NCI-H345 treated with DMSO at 0.1 percent for 48 hours (cell line): ENCODE measurements around the gene GRK4.

ENCODE experiments used
- DNase-seq: peaks from one replicate; lab custom pipeline; 2025; ENCODE audit not compliant: unreplicated experiment; lab: John Stamatoyannopoulos, UW

Gene GRK4

GRCh38 chr4:3010998-3011397 lies 47.6 kb downstream of the GRK4 start:
- DNase-seq, result no peak

DNA sequence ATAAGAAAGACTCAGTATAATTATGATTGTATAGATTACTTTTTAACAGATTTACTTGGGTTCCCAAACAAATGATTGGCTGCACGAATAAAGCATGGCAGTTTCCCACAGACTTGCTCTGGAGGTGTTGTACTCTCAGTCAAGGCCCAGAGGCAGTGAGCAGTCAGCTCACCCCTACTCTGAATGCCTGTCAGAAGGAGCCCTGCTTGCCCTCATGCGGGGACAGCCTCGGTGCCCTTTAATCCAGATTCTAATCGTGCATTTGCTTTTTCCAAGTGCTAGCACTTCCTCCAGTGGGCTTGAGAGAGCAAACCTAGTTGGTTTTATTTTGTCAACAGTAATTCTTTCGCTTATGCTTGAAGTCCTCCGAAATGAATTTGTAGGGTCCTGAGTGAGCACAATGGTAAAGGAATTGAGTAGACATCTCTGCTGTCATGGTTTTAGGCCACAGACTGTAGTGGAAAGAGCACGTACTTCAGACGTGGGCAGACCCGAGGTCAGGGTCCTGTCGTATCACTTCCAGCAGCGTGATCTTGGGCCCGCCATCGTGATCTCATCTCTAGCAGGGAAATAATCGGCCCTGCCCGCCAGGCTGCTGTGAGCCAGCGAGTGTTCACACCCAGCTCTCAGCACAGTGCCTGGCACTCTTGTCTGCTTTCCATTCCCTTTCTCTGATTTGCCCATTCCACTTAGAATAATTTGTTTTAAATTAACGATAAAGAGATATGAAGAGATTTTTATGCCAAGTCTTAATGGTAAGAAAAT lies 48.3 kb downstream of the GRK4 start:
- DNase-seq, result no peak

- DNase-seq, result no peak
Measured at GRCh38 chr4:3013323-3013722, 50.0 kb downstream of the GRK4 start.

- DNase-seq, result no peak
Measured at GRCh38 chr4:3013839-3014350, 50.5 kb downstream of the GRK4 start.

- DNase-seq, result no peak
Measured at GRCh38 chr4:3016961-3017360, 53.6 kb downstream of the GRK4 start.

DNA sequence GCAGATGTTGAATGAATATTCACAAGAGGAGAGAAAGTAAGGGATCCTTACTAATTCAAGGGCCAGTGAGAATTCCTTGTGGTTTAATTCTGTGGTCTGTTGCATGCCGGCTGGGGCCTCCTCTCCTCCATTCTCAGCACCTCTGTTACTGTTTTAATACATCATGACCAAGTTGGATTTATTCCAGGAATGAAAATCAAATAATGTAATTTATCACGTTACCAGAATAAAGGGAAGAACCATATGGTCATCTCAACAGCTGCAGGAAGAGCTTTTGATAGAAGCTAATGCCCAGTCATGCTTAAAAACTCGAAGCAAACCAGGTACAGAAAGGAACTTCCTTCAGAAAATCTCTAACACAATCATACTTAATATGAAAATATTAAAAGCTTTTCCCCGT lies 54.1 kb downstream of the GRK4 start:
- no peak for DNase-seq

DNA sequence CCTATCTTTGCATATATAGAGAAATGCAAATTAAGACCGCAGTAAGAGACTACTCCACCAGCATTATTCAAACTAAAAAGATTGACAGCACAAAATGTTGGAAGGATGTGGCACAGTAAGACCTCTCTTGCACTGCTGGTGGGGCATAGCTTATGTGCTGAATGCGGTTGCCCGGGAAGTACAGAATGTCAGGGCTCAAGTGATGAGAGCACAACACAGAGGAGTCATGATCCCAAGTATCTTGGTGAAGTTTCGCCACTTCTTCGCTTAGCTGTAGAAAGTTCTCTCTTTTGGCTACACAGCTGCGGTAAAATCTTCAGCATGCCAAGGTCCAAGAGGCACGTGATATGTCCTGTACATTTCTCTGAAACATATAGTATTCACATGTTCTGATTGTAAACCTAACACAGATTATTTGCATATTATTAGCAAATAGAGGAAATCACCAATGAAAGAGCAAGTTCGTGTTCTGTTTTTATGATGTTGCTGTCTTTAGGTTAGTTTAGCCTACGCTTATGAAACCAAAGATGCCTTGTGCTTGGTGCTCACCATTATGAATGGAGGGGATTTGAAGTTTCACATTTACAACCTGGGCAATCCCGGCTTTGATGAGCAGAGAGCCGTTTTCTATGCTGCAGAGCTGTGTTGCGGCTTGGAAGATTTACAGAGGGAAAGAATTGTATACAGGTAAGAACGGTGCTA lies 55.9 kb downstream of the GRK4 start:
- no peak for DNase-seq

DNA sequence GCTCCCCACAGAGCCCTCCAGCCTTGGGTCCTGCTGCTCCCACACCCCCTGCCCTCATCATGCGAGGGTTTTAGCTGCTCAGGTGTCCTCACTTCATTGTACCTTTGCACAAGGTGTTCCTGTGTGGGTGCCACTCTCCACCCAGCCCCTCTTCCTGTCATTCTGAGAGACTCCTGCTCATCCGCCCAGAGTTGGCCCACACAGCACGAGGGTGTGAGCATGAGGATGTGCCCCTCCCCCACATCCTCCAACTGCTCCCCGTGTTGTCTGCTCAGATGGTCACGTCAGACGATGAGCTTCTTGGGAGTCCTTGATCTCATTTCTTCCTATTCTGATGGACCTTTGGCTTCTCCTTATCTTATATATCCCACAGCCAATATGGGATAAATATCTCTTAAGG lies 57.8 kb downstream of the GRK4 start:
- DNase-seq, result no peak

DNA sequence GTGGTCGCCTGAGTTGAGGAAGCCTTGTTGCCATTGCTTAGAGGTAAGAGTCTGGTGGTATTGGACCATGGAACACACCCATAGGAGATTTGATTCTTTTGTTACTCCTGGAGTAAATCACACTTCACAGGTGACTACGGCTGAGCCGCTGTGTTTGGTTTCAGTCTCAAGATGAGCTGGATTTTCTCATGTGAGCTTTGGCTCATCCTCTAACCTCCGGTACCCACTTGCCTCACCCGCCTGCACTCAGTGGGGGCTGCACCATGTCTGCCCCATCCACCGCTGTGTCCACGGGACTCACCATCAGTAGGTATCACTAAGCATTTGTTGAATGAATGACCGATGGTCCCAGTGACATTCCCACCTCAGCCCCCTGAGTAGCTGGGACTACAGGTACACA lies 58.3 kb downstream of the GRK4 start:
- no peak for DNase-seq

DNA sequence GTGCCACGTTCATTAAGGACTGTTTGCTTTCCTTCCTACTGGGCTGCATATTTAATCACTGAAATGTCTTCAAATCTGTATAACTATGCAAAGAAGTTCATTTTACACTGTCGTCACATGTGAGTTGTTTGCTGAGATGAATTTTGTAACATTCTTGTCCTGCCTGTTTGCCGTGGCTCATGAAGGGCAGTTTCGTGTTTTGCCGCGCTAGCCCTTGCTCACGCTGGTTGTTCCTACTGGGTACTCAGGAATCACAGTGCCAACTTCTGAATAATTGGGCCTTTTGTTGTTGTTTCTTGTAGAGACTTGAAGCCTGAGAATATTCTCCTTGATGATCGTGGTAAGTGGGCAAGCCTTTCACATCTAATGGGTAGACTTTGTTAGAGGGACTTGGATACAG lies 58.7 kb downstream of the GRK4 start:
- DNase-seq, result no peak

DNA sequence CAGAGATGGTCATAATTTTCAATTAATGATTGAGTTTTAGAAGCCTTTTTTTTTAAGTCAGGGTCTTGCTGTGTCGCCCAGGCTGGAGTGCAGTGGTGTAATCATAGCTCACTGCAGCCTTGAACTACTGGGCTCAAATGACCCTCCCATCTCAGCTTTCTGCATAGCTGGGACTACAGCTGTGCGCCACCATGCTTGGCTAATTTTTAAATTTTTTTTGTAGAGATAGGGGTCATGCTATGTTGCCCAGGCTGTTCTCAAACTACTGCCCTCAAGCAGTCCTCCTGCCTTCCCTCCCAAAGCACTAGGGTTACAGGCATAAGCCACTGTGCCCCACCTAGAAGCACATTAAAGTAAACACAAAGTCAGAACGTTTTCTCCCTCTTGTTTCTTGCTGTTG lies 59.3 kb downstream of the GRK4 start:
- DNase-seq, result no peak

GRCh38 chr4:3025881-3026280 lies 62.5 kb downstream of the GRK4 start:
- no peak for DNase-seq

DNA sequence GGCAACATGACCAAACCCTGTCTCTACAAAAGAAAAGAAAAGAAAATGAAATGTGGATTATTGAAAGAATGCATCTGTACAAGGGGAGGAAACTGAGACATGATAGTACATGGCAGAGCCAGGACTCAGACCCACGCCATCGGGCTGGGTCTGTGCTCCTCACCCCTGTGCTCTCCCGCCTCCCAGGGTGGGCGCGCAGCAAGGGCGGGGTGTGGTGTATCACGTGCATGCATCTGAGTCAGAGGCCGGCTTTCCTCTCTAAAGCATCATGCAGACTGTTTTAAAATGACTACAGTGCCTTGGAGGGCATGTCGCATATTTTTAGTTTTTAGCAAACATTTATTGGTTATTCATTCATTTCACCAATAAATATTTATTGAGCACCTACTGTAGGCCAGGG lies 63.2 kb downstream of the GRK4 start:
- no peak for DNase-seq

GRCh38 chr4:3029464-3029863 lies 66.1 kb downstream of the GRK4 start:
- no peak for DNase-seq

DNA sequence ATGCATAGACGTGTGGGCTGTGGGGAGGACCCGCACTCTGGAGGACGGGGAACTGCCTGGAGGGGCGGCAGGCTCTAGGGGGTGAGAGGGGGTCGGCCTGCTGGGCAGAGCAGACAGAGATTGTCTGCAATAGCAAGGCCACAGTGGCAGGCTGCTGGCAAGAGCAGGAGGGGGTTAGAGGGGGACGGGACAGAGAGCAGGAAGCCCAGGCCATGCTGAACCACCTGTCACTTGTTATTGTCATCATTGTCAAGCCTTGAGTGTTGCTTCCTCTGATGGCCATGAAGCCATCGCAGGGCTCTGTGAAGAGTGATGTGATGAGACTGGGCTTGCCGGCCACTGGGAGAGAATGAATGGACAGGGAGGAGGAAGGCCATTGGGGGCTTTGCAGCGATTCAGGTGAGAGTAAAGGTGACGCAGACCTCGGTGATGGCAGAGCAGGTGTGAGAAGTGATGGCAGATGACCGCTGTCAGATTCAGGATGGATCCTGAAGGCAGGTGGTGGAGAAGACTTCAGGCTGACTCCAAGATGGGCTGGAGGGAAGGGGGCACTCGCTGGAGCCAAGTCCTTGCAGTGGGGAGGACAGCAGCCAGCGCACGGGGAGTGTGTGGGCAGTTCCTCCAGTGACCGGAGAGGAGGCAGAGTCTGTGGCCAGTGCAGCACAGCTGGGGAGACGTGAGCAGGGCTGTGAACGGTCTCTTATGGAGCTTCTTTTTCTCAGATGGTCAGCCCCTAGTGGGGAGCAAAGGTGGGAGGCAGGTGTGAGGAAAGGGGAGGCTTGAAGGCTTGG lies 67.4 kb downstream of the GRK4 start:
- DNase-seq, result no peak

DNA sequence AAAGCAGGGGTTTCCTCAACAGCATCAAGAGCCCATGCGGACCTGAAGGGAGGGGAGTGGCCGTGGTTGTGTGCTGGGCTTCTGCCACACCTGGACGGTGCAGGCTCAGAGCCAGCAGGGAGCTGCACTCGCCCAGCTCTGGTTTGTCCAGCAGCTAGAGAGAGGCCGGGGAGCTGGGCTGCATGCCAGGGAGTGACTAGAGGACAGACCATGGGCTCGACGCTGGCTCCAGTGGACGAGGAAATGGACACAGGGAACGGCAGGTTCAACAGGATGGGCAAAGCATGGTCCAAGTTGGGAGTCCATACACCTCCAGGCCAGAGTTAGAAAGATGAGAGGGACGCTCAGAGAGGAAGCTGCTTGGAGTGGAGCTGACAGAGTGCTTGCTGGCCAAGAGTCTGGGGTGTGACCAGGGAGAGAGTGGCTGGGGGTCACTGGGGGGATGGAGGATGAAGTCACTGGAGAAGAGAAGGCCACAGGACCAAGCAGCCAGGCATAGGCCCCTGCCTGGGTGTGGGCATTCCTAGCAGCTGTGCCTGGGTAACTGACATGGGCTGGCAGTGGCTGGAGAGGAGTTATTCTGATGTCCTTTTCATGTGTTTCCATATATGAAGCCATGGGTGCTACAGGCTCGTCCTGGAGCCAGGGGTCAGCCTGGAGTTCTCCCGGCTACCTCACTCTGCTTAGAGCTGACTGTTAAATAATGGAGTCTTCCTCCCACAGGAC lies 68.1 kb downstream of the GRK4 start:
- no peak for DNase-seq

- no peak for DNase-seq
Measured at GRCh38 chr4:3034231-3034630, 70.9 kb downstream of the GRK4 start.

GRCh38 chr4:3035249-3035648 lies 71.9 kb downstream of the GRK4 start:
- DNase-seq, result no peak

GRCh38 chr4:3035674-3036073 lies 72.3 kb downstream of the GRK4 start:
- DNase-seq, result no peak

GRCh38 chr4:3036131-3036952 lies 73.0 kb downstream of the GRK4 start:
- DNase-seq, result no peak
